K562 (cell line): ENCODE measurements around the gene ANOS1. TPM values are rescaled to one million over a fixed set of nuclear protein-coding genes. Genes with fewer than 3 reads are reported as not detected.

Source experiments
- ATAC-seq: fragments of 200-7000 bp; cut with Tn5 transposase; 3 replicates; pipeline ENCODE4 v1.9.1; 2020; ENCODE audit warnings: moderate library complexity
- BruUV-seq: library from RNA; stranded (reverse); fragments of 400-500 nt; replicated peaks from 2 replicates; lab custom pipeline; 2021; lab: Mats Ljungman, UMichigan
- CTCF ChIA-PET: fragments of 300-600 bp; formaldehyde crosslinking; extraction: SDS; loops from one replicate; lab custom pipeline; 2021; ENCODE audit warnings: low intra/inter-chr PET ratio; lab: Yijun Ruan, JAX
- POLR2A ChIA-PET: fragments of 300-600, 350-650 bp; sonication (Branson Sonifier 250); formaldehyde crosslinking; extraction: SDS; loops from one replicate; lab custom pipeline; 2021; ENCODE audit warnings: antibody characterized with exemption, inconsistent platforms; lab: Yijun Ruan, JAX
- DNase-seq, 4 experiments: peaks; one replicate each; pipeline versions ENCODE4 v3.0.0 to v3.0.0-alpha.2; 2011 to 2018; ENCODE audit warnings: low spot score in 3 of 4, mixed read lengths in 3 of 4; ENCODE audit errors: extremely low read depth in 1 of 4
- FAIRE-seq: peaks from 2 replicates; lab custom pipeline; 2011; peaks lifted over from hg19 to GRCh38; lab: Jason Lieb, UNC
- H2AFZ ChIP-seq: 2 replicates; pipeline ENCODE4 v1.6.0; 2011; ENCODE audit warnings: low read depth, low read length, control low read depth, inconsistent platforms
- H3K27ac ChIP-seq: fragments of 200-600 bp; 3 replicates; pipeline ENCODE4 v1.8.0; 2011; ENCODE audit warnings: low read depth, mild to moderate bottlenecking, control low read depth, inconsistent platforms, low read length, moderate library complexity, mixed read lengths; ENCODE audit errors: extremely low read depth
- H3K27me3 ChIP-seq, 2 experiments: fragments of 300-600 bp in 1 of 2; 2 replicates in 1 of 2; 3 replicates in 1 of 2; pipeline versions ENCODE4 v1.6.0 to v1.8.0; 2011; ENCODE audit warnings: inconsistent platforms in 2 of 2, low read length in 2 of 2, mild to moderate bottlenecking in 1 of 2, mixed read lengths in 1 of 2, moderate library complexity in 1 of 2; ENCODE audit not compliant: control insufficient read depth in 2 of 2, insufficient read depth in 2 of 2
- H3K36me3 ChIP-seq: fragments of 300-600 bp; 3 replicates; pipeline ENCODE4 v1.8.0; 2011; ENCODE audit warnings: mild to moderate bottlenecking, low read length, inconsistent platforms; ENCODE audit not compliant: control insufficient read depth, insufficient read depth
- H3K4me1 ChIP-seq, 2 experiments: fragments of 200-600 bp in 1 of 2; replicated peaks in 1 of 2; 2 replicates in 1 of 2; 3 replicates in 1 of 2; pipeline versions ENCODE4 v1.5.1 to v1.8.0; 2011; ENCODE audit warnings: inconsistent platforms in 2 of 2, low read length in 2 of 2, mild to moderate bottlenecking in 1 of 2, mixed read lengths in 1 of 2, moderate library complexity in 1 of 2; ENCODE audit not compliant: control insufficient read depth in 2 of 2, insufficient read depth in 2 of 2
- H3K4me2 ChIP-seq: 2 replicates; pipeline ENCODE4 v1.6.1; 2011; ENCODE audit warnings: low read length, control low read depth, inconsistent platforms, mixed read lengths; ENCODE audit not compliant: insufficient read depth
- H3K4me3 ChIP-seq: fragments of 200-600 bp; sonication (generic), shearing (Covaris generic); 2 replicates; pipeline ENCODE4 v1.5.1; 2016; ENCODE audit warnings: control low read depth, inconsistent platforms
- H3K79me2 ChIP-seq: fragments of 200-600 bp; 3 replicates; pipeline ENCODE4 v1.8.0; 2011; ENCODE audit warnings: low read length, inconsistent platforms; ENCODE audit not compliant: control insufficient read depth, insufficient read depth
- H3K9ac ChIP-seq, 2 experiments: 2 replicates each; pipeline versions ENCODE4 v1.6.0 to v1.6.1; 2011; ENCODE audit warnings: low read depth in 2 of 2, low read length in 2 of 2, control low read depth in 1 of 2, inconsistent platforms in 1 of 2, mild to moderate bottlenecking in 1 of 2, mixed read lengths in 1 of 2; ENCODE audit not compliant: insufficient read depth in 1 of 2
- H3K9me1 ChIP-seq: one replicate; pipeline ENCODE4 v1.6.0; 2011; ENCODE audit warnings: inconsistent platforms, mild to moderate bottlenecking, low read length, moderate library complexity; ENCODE audit not compliant: control insufficient read depth, insufficient read depth
- H3K9me3 ChIP-seq: replicated peaks from 2 replicates; pipeline ENCODE4 v1.5.1; 2011; ENCODE audit warnings: low read depth, low read length, inconsistent platforms; ENCODE audit not compliant: control insufficient read depth, insufficient read depth
- H4K20me1 ChIP-seq: replicated peaks from 2 replicates; pipeline ENCODE4 v1.6.1; 2011; ENCODE audit warnings: low read length, inconsistent platforms, mixed read lengths; ENCODE audit not compliant: control insufficient read depth, insufficient read depth
- BDP1 ChIP-seq: IDR thresholded peaks from 3 replicates; pipeline ENCODE4 v1.6.1; 2011; ENCODE audit not compliant: insufficient read length, insufficient read depth
- HOXB6 ChIP-seq: fragments of 250-450 bp; sonication (Bioruptor Pico); IDR thresholded peaks from 2 replicates; pipeline ENCODE4 v1.5.1; 2022; ENCODE audit warnings: mild to moderate bottlenecking, borderline replicate concordance
- STAT5A ChIP-seq: IDR thresholded peaks from 2 replicates; pipeline ENCODE4 v1.6.1; 2012; ENCODE audit warnings: low read length, inconsistent platforms, borderline replicate concordance
- WGBS: fragments of 100-300 bp; shearing (Covaris generic); methylation state at CpG from one replicate; pipeline ENCODE4 v1.1.6; 2016; ENCODE audit warnings: low coverage, mixed read lengths; ENCODE audit not compliant: insufficient coverage; ENCODE audit errors: missing lambda C conversion rate; 5-methylcytosine and 5-hydroxymethylcytosine counted together
- in situ Hi-C: fragments of 300-500 bp; cut with MboI; formaldehyde crosslinking; loops from 4 replicates; pipeline ENCODE4 v1.15.0; 2018; ENCODE audit warnings: inconsistent platforms, mixed read lengths
- intact Hi-C: fragments of 100-400 bp; cut with micrococcal nuclease; formaldehyde crosslinking; loops from 2 replicates; pipeline ENCODE4 v1.14.2; 2022
- polyA plus RNA-seq, 8 experiments: library from polyadenylated mRNA; depleted of rRNA in 4 of 8; stranded (reverse) in 5 of 8; unstranded in 3 of 8; fragments of >200 nt; fragmentation: Nextera tagmentation in 2 of 8; fragmentation: Illumina TruSeq in 1 of 8; extraction: Ambion mirVana in 2 of 8; extraction: Trizol in 1 of 8; gene quantifications; 2 replicates each; pipeline versions ENCODE4 v1.2.1 to v1.2.3, GENCODE V29; 2011 to 2014; ENCODE audit warnings: inconsistent platforms in 1 of 8, missing spikeins in 1 of 8
- total RNA-seq, 7 experiments: library from RNA; depleted of rRNA in 6 of 7; stranded (reverse); fragments of >200 nt in 6 of 7; fragmentation: Illumina TruSeq in 2 of 7; extraction: Trizol in 2 of 7; gene quantifications; 2 replicates each; pipeline versions ENCODE4 v1.2.1 to v1.2.3, GENCODE V29; 2011 to 2021; ENCODE audit warnings: low replicate concordance in 1 of 7
- TF ChIP-seq, protein P1 (sequence below): fragments of 200-800 bp; sonication (Bioruptor generic); IDR thresholded peaks from 2 replicates; pipeline ENCODE4 v1.6.1; 2017; ENCODE audit warnings: missing genetic modification characterization, missing compliant biosample characterization

Gene ANOS1
- total and polyA plus RNA-seq, 9 of the 15 experiments (the other 6 are each of a cell fraction or from before 2014, with no cell fraction given), result 0.04 TPM; not detected in 8

- DNase-seq, result no peak
- 29% methylated on average over 6 of the region's 9 CpGs for WGBS
- Histone ChIP-seq H3K27me3 (no peaks in the 10 kb centered on the region), H3K9me3 (no peaks in the 10 kb centered on the region), H3K79me2 (no peaks in the 10 kb centered on the region), H3K4me1 (no peaks in the 10 kb centered on the region), H4K20me1 (no peaks in the 10 kb centered on the region), H3K4me2 (no peak overlapping the region)
- BruUV-seq, result no TSS peak
- intact Hi-C loops, result loop anchor here (1.0 kb wide), 1 partner anchor 742 kb away; no protein-coding TSS in a partner anchor
- TF ChIP-seq STAT5A (no peak), HOXB6 (CRISPR knock-in tag) (no peak), BDP1 (no peak)
- TF ChIP-seq, protein P1, sequence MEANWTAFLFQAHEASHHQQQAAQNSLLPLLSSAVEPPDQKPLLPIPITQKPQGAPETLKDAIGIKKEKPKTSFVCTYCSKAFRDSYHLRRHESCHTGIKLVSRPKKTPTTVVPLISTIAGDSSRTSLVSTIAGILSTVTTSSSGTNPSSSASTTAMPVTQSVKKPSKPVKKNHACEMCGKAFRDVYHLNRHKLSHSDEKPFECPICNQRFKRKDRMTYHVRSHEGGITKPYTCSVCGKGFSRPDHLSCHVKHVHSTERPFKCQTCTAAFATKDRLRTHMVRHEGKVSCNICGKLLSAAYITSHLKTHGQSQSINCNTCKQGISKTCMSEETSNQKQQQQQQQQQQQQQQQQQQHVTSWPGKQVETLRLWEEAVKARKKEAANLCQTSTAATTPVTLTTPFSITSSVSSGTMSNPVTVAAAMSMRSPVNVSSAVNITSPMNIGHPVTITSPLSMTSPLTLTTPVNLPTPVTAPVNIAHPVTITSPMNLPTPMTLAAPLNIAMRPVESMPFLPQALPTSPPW (CRISPR knock-in tag), result no peak
- TF ChIP-seq, all 486 proteins: peak for 0
- FAIRE-seq, result no peak
- POLR2A ChIA-PET, result no interaction called here
- H3K9ac ChIP-seq, result no peak overlapping the region
- H3K36me3 ChIP-seq, result no peaks in the 10 kb centered on the region
- no peak overlapping the region for H3K4me3 ChIP-seq
- no peak overlapping the region for H3K27ac ChIP-seq
- H3K9me1 ChIP-seq, result no peaks in the 10 kb centered on the region
- in situ Hi-C loops, result loop anchor here (10.0 kb wide), 1 partner anchor 743 kb away; no protein-coding TSS in a partner anchor
- ATAC-seq, result no peak
- no peak overlapping the region for H2AFZ ChIP-seq
- CTCF ChIA-PET, result interaction anchor here (1.9 kb wide), 1 partner anchor 1382 kb away, joined by 4 read pairs; no protein-coding TSS in a partner anchor
Measured at GRCh38 chrX:8737883-8738282, 5.9 kb upstream of the ANOS1 start.
